Measurements from ENCODE around the gene COL9A3. TPM values are rescaled to one million over a fixed set of nuclear protein-coding genes. Genes with fewer than 3 reads are reported as not detected.

Gene COL9A3
- polyA plus RNA-seq, 12 donors = 4.5 to 24.9 (median 11.0) TPM; not detected in 1

GRCh38 chr20:62822239-62822787 is 5.5 kb downstream of the COL9A3 start:
- no peak for DNase-seq

GRCh38 chr20:62822788-62823651 is 6.2 kb downstream of the COL9A3 start:
- DNase-seq = no peak

GRCh38 chr20:62823688-62824475 is 7.0 kb downstream of the COL9A3 start:
- no peak for DNase-seq

GRCh38 chr20:62824476-62825332 is 7.9 kb downstream of the COL9A3 start:
- DNase-seq = no peak

- DNase-seq = no peak
These were observed 8.6 kb downstream of the COL9A3 start for GRCh38 chr20:62825333-62825985.

GRCh38 chr20:62825986-62826645 is 9.3 kb downstream of the COL9A3 start:
- no peak for DNase-seq

GRCh38 chr20:62826646-62827310 is 9.9 kb downstream of the COL9A3 start:
- no peak for DNase-seq

- no peak for DNase-seq
These were observed 10.6 kb downstream of the COL9A3 start for GRCh38 chr20:62827311-62828038.

GRCh38 chr20:62828051-62828450 is 11.2 kb downstream of the COL9A3 start:
- no peak for DNase-seq

- DNase-seq = no peak
These were observed 11.8 kb downstream of the COL9A3 start for GRCh38 chr20:62828511-62829230.

- no peak for DNase-seq
These were observed 12.7 kb downstream of the COL9A3 start for GRCh38 chr20:62829231-62830230.

GRCh38 chr20:62830251-62830650 is 13.4 kb downstream of the COL9A3 start:
- DNase-seq = no peak

GRCh38 chr20:62830821-62831220 is 14.0 kb downstream of the COL9A3 start:
- DNase-seq = no peak

GRCh38 chr20:62831361-62831788 is 14.5 kb downstream of the COL9A3 start:
- DNase-seq = no peak

GRCh38 chr20:62831854-62832211 is 15.0 kb downstream of the COL9A3 start:
- no peak for DNase-seq

GRCh38 chr20:62832212-62832922 is 15.5 kb downstream of the COL9A3 start:
- no peak for DNase-seq

Measured in muscle of arm (tissue), 12 donors.